NCI-H748 (cell line): ENCODE results near the gene MSH2.

Source experiments
- DNase-seq: peaks from one replicate; lab custom pipeline; 2025; ENCODE audit not compliant: unreplicated experiment; lab: John Stamatoyannopoulos, UW

MSH2 gene

GRCh38 chr2:47530105-47530760 lies 127.3 kb downstream of the MSH2 start:
- DNase-seq: no peak

GRCh38 chr2:47531378-47532042 lies 128.6 kb downstream of the MSH2 start:
- DNase-seq: no peak
